Endodermal cell (in vitro differentiated cells): ENCODE data around the gene ZMPSTE24. TPM values are rescaled to one million over a fixed set of nuclear protein-coding genes. Genes with fewer than 3 reads are reported as not detected.
"Not testable (repeated sequence)": the region's sequence is repeated elsewhere in the genome, so short reads cannot be mapped to it uniquely, and the experiment has no call there.

Source experiments
- DNase-seq: peaks from one replicate; pipeline ENCODE4 v3.0.0-alpha.2; 2017
- H3K27ac ChIP-seq: 2 replicates; pipeline ENCODE4 v1.5.1; 2013; ENCODE audit warnings: mild to moderate bottlenecking, low read depth, low read length, moderate library complexity
- H3K27me3 ChIP-seq: 2 replicates; pipeline ENCODE4 v1.6.1; 2013; ENCODE audit warnings: mild to moderate bottlenecking, low read length, moderate library complexity; ENCODE audit not compliant: insufficient read depth, control insufficient read depth, poor library complexity, severe bottlenecking
- H3K36me3 ChIP-seq: 2 replicates; pipeline ENCODE4 v1.7.0; 2013; ENCODE audit warnings: mild to moderate bottlenecking, low read length, moderate library complexity; ENCODE audit not compliant: control insufficient read depth, insufficient read depth
- H3K4me1 ChIP-seq: one replicate; pipeline ENCODE4 v1.7.0; 2013; ENCODE audit warnings: low read length; ENCODE audit not compliant: control insufficient read depth, insufficient read depth
- H3K4me3 ChIP-seq: 2 replicates; pipeline ENCODE4 v1.5.1; 2013; ENCODE audit warnings: mild to moderate bottlenecking, low read length, moderate library complexity
- H3K9ac ChIP-seq: 2 replicates; pipeline ENCODE4 v1.6.1; 2013; ENCODE audit warnings: mild to moderate bottlenecking, low read length, moderate library complexity; ENCODE audit not compliant: poor library complexity, severe bottlenecking; ENCODE audit errors: extremely low read depth
- H3K9me3 ChIP-seq: 2 replicates; pipeline ENCODE4 v1.6.1; 2013; ENCODE audit warnings: mild to moderate bottlenecking, low read length, moderate library complexity; ENCODE audit not compliant: control insufficient read depth
- H3K27ac Mint-ChIP-seq: 2 replicates; pipeline ENCODE4 v1.8.0; 2020; ENCODE audit warnings: mixed read lengths
- H3K27me3 Mint-ChIP-seq: 2 replicates; pipeline ENCODE4 v1.8.0; 2021; ENCODE audit warnings: mild to moderate bottlenecking, mixed read lengths; ENCODE audit not compliant: insufficient read depth
- H3K36me3 Mint-ChIP-seq: 2 replicates; pipeline ENCODE4 v1.8.0; 2020; ENCODE audit warnings: low read depth, mixed read lengths
- H3K4me1 Mint-ChIP-seq: 2 replicates; pipeline ENCODE4 v1.8.0; 2020; ENCODE audit warnings: mixed read lengths
- H3K4me3 Mint-ChIP-seq: 2 replicates; pipeline ENCODE4 v1.8.0; 2020; ENCODE audit warnings: mild to moderate bottlenecking, moderate library complexity, mixed read lengths
- H3K9me3 Mint-ChIP-seq: 2 replicates; pipeline ENCODE4 v1.8.0; 2020; ENCODE audit warnings: mild to moderate bottlenecking, mixed read lengths
- WGBS, 2 experiments: methylation state at CpG; one replicate each; pipeline versions ENCODE4 v1.1.5 to v1.1.7; 2013; ENCODE audit warnings: missing lambda C conversion rate in 2 of 2, mixed read lengths in 1 of 2; ENCODE audit not compliant: insufficient coverage in 1 of 2, insufficient read length in 1 of 2; 5-methylcytosine and 5-hydroxymethylcytosine counted together
- total RNA-seq, 2 donors: library from RNA; stranded (reverse); fragmentation: NEBNext Ultra II Directional in 1 of 2; extraction: Animal tissue kit (Norgen Biotek cat#: 25700) in 1 of 2; gene quantifications; 2 replicates in 1 of 2; 3 replicates in 1 of 2; pipeline ENCODE4 v1.2.1, GENCODE V29; 2021
- TF ChIP-seq, protein P1 (sequence below): fragments of 200-600 bp; sonication (generic); conservative IDR thresholded peaks from 2 replicates; pipeline ENCODE4 v1.5.0; 2021; ENCODE audit warnings: antibody characterized with exemption, mild to moderate bottlenecking

Gene ZMPSTE24
- total RNA-seq, 2 donors from 2014 or later, result 41.4 to 42.4 TPM

DNA sequence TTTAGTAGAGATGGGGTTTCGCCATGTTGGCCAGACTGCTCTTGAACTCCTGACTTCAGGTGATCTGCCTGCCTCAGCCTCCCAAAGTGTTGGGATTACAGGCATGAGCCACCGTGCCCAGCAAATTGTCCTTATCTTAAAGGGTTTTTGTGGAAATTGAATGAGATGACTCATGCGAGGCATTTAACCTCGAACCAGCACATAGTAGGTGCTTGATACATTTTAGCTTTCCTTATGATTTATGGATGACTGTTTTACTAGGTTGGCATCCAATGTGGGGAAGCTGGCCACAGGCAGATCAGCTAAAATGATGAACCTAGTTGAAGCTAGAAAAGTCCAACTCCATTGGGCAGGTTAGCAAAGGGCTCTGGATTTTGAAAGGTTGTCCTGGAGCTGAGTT, 60.4 kb downstream of the ZMPSTE24 start:
- H3K4me3 Mint-ChIP-seq, result no peak overlapping the region
- WGBS, 2 experiments, result 89 to 92% methylated on average over 3 to 4 of the region's 4 CpGs
- H3K4me1 ChIP-seq, result peaks cover 10% of the 10 kb centered on the region

DNA sequence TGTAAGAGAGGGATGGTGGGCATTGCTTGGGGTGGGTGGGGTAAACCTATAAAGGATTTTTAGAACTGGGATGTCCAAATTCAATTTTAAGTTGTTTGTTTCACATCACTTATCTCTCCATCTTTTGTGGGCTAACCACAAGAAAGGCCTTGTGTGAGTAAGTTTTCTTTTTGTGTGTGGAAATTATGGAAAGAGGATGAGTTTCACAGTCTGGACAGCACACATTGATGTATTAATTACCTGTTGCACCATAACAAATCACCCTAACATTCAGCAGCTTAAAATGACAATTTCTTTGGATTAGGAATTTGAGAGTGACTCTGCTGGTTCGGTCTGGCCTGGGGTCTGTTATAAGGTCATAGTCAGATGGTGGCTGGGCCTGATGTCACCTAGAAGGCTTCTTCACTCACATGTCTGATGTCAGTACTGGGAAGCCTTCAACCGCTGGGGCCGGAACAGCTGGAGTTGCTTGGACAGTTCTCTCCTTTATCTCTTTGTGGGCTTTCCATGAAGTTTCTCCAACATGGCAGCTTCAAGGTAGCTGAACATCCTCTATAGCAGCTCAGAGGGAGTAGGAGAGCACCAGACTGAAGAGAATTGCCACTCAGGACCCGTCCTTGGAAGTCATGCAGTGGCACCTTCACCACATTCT, 61.1 kb downstream of the ZMPSTE24 start:
- H3K27ac Mint-ChIP-seq, result no peak overlapping the region
- Histone ChIP-seq H3K9me3 (no peaks in the 10 kb centered on the region), H3K36me3 (peaks cover 2% of the 10 kb centered on the region), H3K27ac (no peak overlapping the region), H3K4me3 (no peak overlapping the region), H3K4me1 (peaks cover 10% of the 10 kb centered on the region), H3K27me3 (peaks cover 13% of the 10 kb centered on the region), H3K9ac (no peak overlapping the region)
- WGBS, 2 experiments, result 92 to 96% methylated on average over 2 to 4 of the region's 4 CpGs
- H3K27me3 Mint-ChIP-seq, result peaks cover 47% of the 10 kb centered on the region
- TF ChIP-seq, protein P1, sequence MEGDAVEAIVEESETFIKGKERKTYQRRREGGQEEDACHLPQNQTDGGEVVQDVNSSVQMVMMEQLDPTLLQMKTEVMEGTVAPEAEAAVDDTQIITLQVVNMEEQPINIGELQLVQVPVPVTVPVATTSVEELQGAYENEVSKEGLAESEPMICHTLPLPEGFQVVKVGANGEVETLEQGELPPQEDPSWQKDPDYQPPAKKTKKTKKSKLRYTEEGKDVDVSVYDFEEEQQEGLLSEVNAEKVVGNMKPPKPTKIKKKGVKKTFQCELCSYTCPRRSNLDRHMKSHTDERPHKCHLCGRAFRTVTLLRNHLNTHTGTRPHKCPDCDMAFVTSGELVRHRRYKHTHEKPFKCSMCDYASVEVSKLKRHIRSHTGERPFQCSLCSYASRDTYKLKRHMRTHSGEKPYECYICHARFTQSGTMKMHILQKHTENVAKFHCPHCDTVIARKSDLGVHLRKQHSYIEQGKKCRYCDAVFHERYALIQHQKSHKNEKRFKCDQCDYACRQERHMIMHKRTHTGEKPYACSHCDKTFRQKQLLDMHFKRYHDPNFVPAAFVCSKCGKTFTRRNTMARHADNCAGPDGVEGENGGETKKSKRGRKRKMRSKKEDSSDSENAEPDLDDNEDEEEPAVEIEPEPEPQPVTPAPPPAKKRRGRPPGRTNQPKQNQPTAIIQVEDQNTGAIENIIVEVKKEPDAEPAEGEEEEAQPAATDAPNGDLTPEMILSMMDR, result no peak
- no peak for DNase-seq
- no peaks in the 10 kb centered on the region for H3K9me3 Mint-ChIP-seq
- peaks cover 17% of the 10 kb centered on the region for H3K4me1 Mint-ChIP-seq
- no peak overlapping the region for H3K4me3 Mint-ChIP-seq
- peaks cover 6% of the 10 kb centered on the region for H3K36me3 Mint-ChIP-seq

More for the DNA sequence above, 60.4 kb downstream of the ZMPSTE24 start:
- Histone ChIP-seq H3K9ac (no peak overlapping the region), H3K27me3 (peaks cover 13% of the 10 kb centered on the region), H3K9me3 (no peaks in the 10 kb centered on the region), H3K4me3 (no peak overlapping the region), H3K36me3 (peaks cover 8% of the 10 kb centered on the region), H3K27ac (no peak overlapping the region)
- TF ChIP-seq, protein P1, result no peak
- peaks cover 18% of the 10 kb centered on the region for H3K4me1 Mint-ChIP-seq
- H3K9me3 Mint-ChIP-seq, result no peaks in the 10 kb centered on the region
- peaks cover 43% of the 10 kb centered on the region for H3K27me3 Mint-ChIP-seq
- H3K27ac Mint-ChIP-seq, result no peak overlapping the region
- peaks cover 12% of the 10 kb centered on the region for H3K36me3 Mint-ChIP-seq
- no peak for DNase-seq

GRCh38 chr1:40331403-40331802, 73.4 kb downstream of the ZMPSTE24 start:
- H3K4me1 ChIP-seq, H3K27me3 ChIP-seq, H3K27me3 Mint-ChIP-seq, H3K27ac ChIP-seq, H3K27ac Mint-ChIP-seq, H3K36me3 Mint-ChIP-seq, DNase-seq, H3K4me3 ChIP-seq, H3K9ac ChIP-seq, H3K36me3 ChIP-seq, H3K4me1 Mint-ChIP-seq, H3K4me3 Mint-ChIP-seq: not testable (repeated sequence)
- peaks cover 14% of the 10 kb centered on the region for H3K9me3 ChIP-seq
- peaks cover 20% of the 10 kb centered on the region for H3K9me3 Mint-ChIP-seq
- 0% methylated on average over 1 of the region's 1 CpG; no CpG with 5 or more reads in 1 of the 2 experiments for WGBS, 2 experiments
